ENCODE measurements around the gene ADSL.

DNA sequence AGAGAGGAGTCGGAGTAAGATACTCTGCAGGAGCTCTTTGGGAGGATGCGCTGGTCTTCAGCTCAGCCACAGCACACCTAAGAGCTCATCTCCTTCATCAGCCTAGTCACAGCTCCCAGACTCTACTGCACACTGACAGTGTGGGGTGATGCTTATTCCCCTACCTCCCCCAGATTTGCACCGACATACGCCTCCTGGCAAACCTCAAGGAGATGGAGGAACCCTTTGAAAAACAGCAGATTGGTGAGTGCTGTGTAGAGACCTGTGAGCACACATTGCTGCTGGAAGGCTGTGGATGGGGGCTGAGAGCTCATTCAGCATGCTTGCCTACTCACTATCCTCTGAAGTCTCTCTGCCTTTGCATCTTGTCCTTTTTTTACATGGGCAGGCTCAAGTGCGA is 14.8 kb downstream of the ADSL start:
- TF ChIP-seq, protein P1, sequence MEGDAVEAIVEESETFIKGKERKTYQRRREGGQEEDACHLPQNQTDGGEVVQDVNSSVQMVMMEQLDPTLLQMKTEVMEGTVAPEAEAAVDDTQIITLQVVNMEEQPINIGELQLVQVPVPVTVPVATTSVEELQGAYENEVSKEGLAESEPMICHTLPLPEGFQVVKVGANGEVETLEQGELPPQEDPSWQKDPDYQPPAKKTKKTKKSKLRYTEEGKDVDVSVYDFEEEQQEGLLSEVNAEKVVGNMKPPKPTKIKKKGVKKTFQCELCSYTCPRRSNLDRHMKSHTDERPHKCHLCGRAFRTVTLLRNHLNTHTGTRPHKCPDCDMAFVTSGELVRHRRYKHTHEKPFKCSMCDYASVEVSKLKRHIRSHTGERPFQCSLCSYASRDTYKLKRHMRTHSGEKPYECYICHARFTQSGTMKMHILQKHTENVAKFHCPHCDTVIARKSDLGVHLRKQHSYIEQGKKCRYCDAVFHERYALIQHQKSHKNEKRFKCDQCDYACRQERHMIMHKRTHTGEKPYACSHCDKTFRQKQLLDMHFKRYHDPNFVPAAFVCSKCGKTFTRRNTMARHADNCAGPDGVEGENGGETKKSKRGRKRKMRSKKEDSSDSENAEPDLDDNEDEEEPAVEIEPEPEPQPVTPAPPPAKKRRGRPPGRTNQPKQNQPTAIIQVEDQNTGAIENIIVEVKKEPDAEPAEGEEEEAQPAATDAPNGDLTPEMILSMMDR (IDR thresholded peaks at IDR 0.05): no peak
- TF ChIP-seq POLR2AphosphoS5 (IDR thresholded peaks at IDR 0.05): no peak
- TF ChIP-seq POLR2A (IDR thresholded peaks at IDR 0.05): no peak
- TF ChIP-seq EP300 (IDR thresholded peaks at IDR 0.05): no peak

Measured in suprapubic skin (tissue), 4 donors.